Glutamatergic neuron (in vitro differentiated cells): ENCODE data around the gene NDFIP2. TPM values are rescaled to one million over a fixed set of nuclear protein-coding genes. Genes with fewer than 3 reads are reported as not detected.

Experiments used
- DNase-seq: peaks from one replicate; pipeline ENCODE4 v3.0.0; 2022
- H3K27ac Mint-ChIP-seq: one replicate; pipeline ENCODE4 v1.8.0; 2020; ENCODE audit warnings: mild to moderate bottlenecking, mixed read lengths, inconsistent platforms; ENCODE audit not compliant: unreplicated experiment
- H3K27me3 Mint-ChIP-seq: one replicate; pipeline ENCODE4 v1.8.0; 2020; ENCODE audit warnings: mild to moderate bottlenecking, moderate library complexity, mixed read lengths, inconsistent platforms; ENCODE audit not compliant: unreplicated experiment
- H3K36me3 Mint-ChIP-seq: one replicate; pipeline ENCODE4 v1.8.0; 2020; ENCODE audit warnings: mild to moderate bottlenecking, mixed read lengths, inconsistent platforms; ENCODE audit not compliant: unreplicated experiment
- H3K4me1 Mint-ChIP-seq: one replicate; pipeline ENCODE4 v1.8.0; 2020; ENCODE audit warnings: mild to moderate bottlenecking, low read depth, mixed read lengths, inconsistent platforms; ENCODE audit not compliant: unreplicated experiment
- H3K4me3 Mint-ChIP-seq: one replicate; pipeline ENCODE4 v1.8.0; 2020; ENCODE audit warnings: mild to moderate bottlenecking, mixed read lengths, inconsistent platforms; ENCODE audit not compliant: unreplicated experiment
- H3K9me3 Mint-ChIP-seq: one replicate; pipeline ENCODE4 v1.8.0; 2020; ENCODE audit warnings: mild to moderate bottlenecking, moderate library complexity, mixed read lengths, inconsistent platforms; ENCODE audit not compliant: unreplicated experiment
- CTCF ChIP-seq: fragments of 200-600 bp; sonication (generic); IDR thresholded peaks from one replicate; pipeline ENCODE4 v1.5.0; 2021; ENCODE audit not compliant: partially characterized antibody, unreplicated experiment
- total RNA-seq: library from RNA; stranded (reverse); fragmentation: NEBNext Ultra II Directional; extraction: Animal tissue kit (Norgen Biotek cat#: 25700); gene quantifications from one replicate; pipeline ENCODE4 v1.2.1, GENCODE V29; 2021; ENCODE audit not compliant: unreplicated experiment

The NDFIP2 gene
- total RNA-seq, 1 donor from 2014 or later = 35.6 TPM

GRCh38 chr13:79497064-79497463 lies 16.1 kb downstream of the NDFIP2 start:
- Mint-ChIP-seq H3K4me1 (no peaks in the 10 kb centered on the region), H3K27ac (no peak overlapping the region), H3K36me3 (no peaks in the 10 kb centered on the region), H3K9me3 (no peaks in the 10 kb centered on the region), H3K4me3 (no peak overlapping the region), H3K27me3 (no peaks in the 10 kb centered on the region)
- TF ChIP-seq CTCF = no peak
- no peak for DNase-seq

GRCh38 chr13:79497852-79498251 lies 16.9 kb downstream of the NDFIP2 start:
- H3K4me1 Mint-ChIP-seq = no peaks in the 10 kb centered on the region
- H3K27ac Mint-ChIP-seq = no peak overlapping the region
- no peaks in the 10 kb centered on the region for H3K9me3 Mint-ChIP-seq
- no peak overlapping the region for H3K4me3 Mint-ChIP-seq
- TF ChIP-seq CTCF = no peak
- no peaks in the 10 kb centered on the region for H3K36me3 Mint-ChIP-seq
- no peaks in the 10 kb centered on the region for H3K27me3 Mint-ChIP-seq
- no peak for DNase-seq

GRCh38 chr13:79500829-79501228 lies 19.9 kb downstream of the NDFIP2 start:
- no peak overlapping the region for H3K4me3 Mint-ChIP-seq
- H3K4me1 Mint-ChIP-seq = no peaks in the 10 kb centered on the region
- DNase-seq = no peak
- H3K27ac Mint-ChIP-seq = no peak overlapping the region
- TF ChIP-seq CTCF = no peak
- no peaks in the 10 kb centered on the region for H3K9me3 Mint-ChIP-seq
- no peaks in the 10 kb centered on the region for H3K36me3 Mint-ChIP-seq
- H3K27me3 Mint-ChIP-seq = no peaks in the 10 kb centered on the region

- H3K4me1 Mint-ChIP-seq = no peaks in the 10 kb centered on the region
- no peaks in the 10 kb centered on the region for H3K9me3 Mint-ChIP-seq
- H3K27ac Mint-ChIP-seq = no peak overlapping the region
- H3K27me3 Mint-ChIP-seq = no peaks in the 10 kb centered on the region
- DNase-seq = no peak
- H3K36me3 Mint-ChIP-seq = no peaks in the 10 kb centered on the region
- H3K4me3 Mint-ChIP-seq = no peak overlapping the region
- no peak for TF ChIP-seq CTCF
Observed at GRCh38 chr13:79501538-79502232, 20.7 kb downstream of the NDFIP2 start.

- DNase-seq = no peak
- H3K4me1 Mint-ChIP-seq = no peaks in the 10 kb centered on the region
- TF ChIP-seq CTCF = no peak
- no peak overlapping the region for H3K4me3 Mint-ChIP-seq
- H3K36me3 Mint-ChIP-seq = no peaks in the 10 kb centered on the region
- no peaks in the 10 kb centered on the region for H3K27me3 Mint-ChIP-seq
- no peak overlapping the region for H3K27ac Mint-ChIP-seq
- no peaks in the 10 kb centered on the region for H3K9me3 Mint-ChIP-seq
Observed at GRCh38 chr13:79502859-79503468, 22.0 kb downstream of the NDFIP2 start.
